OCI-LY7 (cell line): Measurements from ENCODE around the gene CCNI. TPM values are rescaled to one million over a fixed set of nuclear protein-coding genes. Genes with fewer than 3 reads are reported as not detected.

Experiments
- BruUV-seq: library from RNA; stranded (reverse); fragments of 400-500 nt; replicated peaks from 2 replicates; lab custom pipeline; 2021; lab: Mats Ljungman, UMichigan
- CTCF ChIA-PET: fragments of 300-600 bp; sonication (Branson Sonifier 250); formaldehyde crosslinking; loops from one replicate; lab custom pipeline; 2022; ENCODE audit warnings: antibody characterized with exemption; ENCODE audit not compliant: unreplicated experiment; lab: Charles Lee
- POLR2A ChIA-PET: fragments of 300-600 bp; sonication (Branson Sonifier 250); formaldehyde crosslinking; loops from one replicate; lab custom pipeline; 2022; ENCODE audit warnings: antibody characterized with exemption; lab: Charles Lee
- DNase-seq: peaks from one replicate; pipeline ENCODE4 v3.0.0-alpha.2; 2015; ENCODE audit warnings: low spot score
- H2AFZ ChIP-seq: fragments of 200-600 bp; sonication (generic), shearing (Covaris generic); 2 replicates; pipeline ENCODE4 v1.6.1; 2014; ENCODE audit warnings: mild to moderate bottlenecking, antibody characterized with exemption, low read length, moderate library complexity
- H3K27ac ChIP-seq: fragments of 200-600 bp; sonication (generic); 2 replicates; pipeline ENCODE4 v1.5.1; 2014; ENCODE audit warnings: mixed run types, low read depth, mild to moderate bottlenecking, moderate library complexity, low read length, inconsistent platforms; ENCODE audit not compliant: poor library complexity, severe bottlenecking
- H3K36me3 ChIP-seq: fragments of 200-600 bp; sonication (generic); 2 replicates; pipeline ENCODE4 v1.6.1; 2014; ENCODE audit warnings: mild to moderate bottlenecking, antibody characterized with exemption, low read length, moderate library complexity, mixed read lengths; ENCODE audit not compliant: insufficient read depth
- H3K4me1 ChIP-seq: fragments of 200-600 bp; sonication (generic); 2 replicates; pipeline ENCODE4 v1.5.1; 2014; ENCODE audit warnings: mild to moderate bottlenecking, low read length; ENCODE audit not compliant: insufficient read depth, poor library complexity, severe bottlenecking
- H3K4me2 ChIP-seq: fragments of 200-600 bp; sonication (generic); 2 replicates; pipeline ENCODE4 v1.6.1; 2014; ENCODE audit warnings: mild to moderate bottlenecking, low read length
- H3K4me3 ChIP-seq: fragments of 200-600 bp; sonication (generic); 2 replicates; pipeline ENCODE4 v1.5.1; 2014; ENCODE audit warnings: mild to moderate bottlenecking, low read depth, low read length; ENCODE audit not compliant: poor library complexity, severe bottlenecking
- H3K79me2 ChIP-seq: fragments of 200-600 bp; sonication (generic); 2 replicates; pipeline ENCODE4 v1.6.1; 2016; ENCODE audit warnings: low read depth, mild to moderate bottlenecking, low read length, moderate library complexity, mixed read lengths; ENCODE audit not compliant: insufficient read depth
- H3K9me2 ChIP-seq: fragments of 200-600 bp; sonication (generic); 2 replicates; pipeline ENCODE4 v1.6.1; 2016; ENCODE audit warnings: mild to moderate bottlenecking, low read length, mixed read lengths; ENCODE audit not compliant: insufficient read depth
- H3K9me3 ChIP-seq: fragments of 200-600 bp; sonication (generic); 2 replicates; pipeline ENCODE4 v1.6.1; 2014; ENCODE audit warnings: mild to moderate bottlenecking, mixed run types, low read length, mixed read lengths
- H4K20me1 ChIP-seq: fragments of 200-600 bp; sonication (generic); 2 replicates; pipeline ENCODE4 v1.6.1; 2014; ENCODE audit warnings: mild to moderate bottlenecking, antibody characterized with exemption, low read length, moderate library complexity, mixed read lengths; ENCODE audit not compliant: insufficient read depth
- EZH2phosphoT487 ChIP-seq: fragments of 200-600 bp; sonication (generic); IDR thresholded peaks from 2 replicates; pipeline ENCODE4 v1.6.1; 2018; ENCODE audit warnings: low read depth, borderline replicate concordance, mild to moderate bottlenecking, mixed run types, antibody characterized with exemption, low read length, moderate library complexity, mixed read lengths
- intact Hi-C: fragments of 100-400 bp; cut with micrococcal nuclease; formaldehyde crosslinking; loops from one replicate; pipeline ENCODE4 v1.10.0; 2022; ENCODE audit not compliant: unreplicated experiment
- total RNA-seq, 2 experiments: library from RNA; depleted of rRNA in 1 of 2; stranded (reverse); fragments of >200 nt in 1 of 2; shearing (Covaris generic) in 1 of 2; gene quantifications; 2 replicates each; pipeline ENCODE4 v1.2.3, GENCODE V29; 2014 to 2022
- TF ChIP-seq, protein P1 (sequence below): fragments of 200-600 bp; sonication (generic); conservative IDR thresholded peaks from 2 replicates; pipeline ENCODE4 v1.5.1; 2014; ENCODE audit warnings: mild to moderate bottlenecking, antibody characterized with exemption, low read length, moderate library complexity, mixed read lengths

Gene CCNI
- total RNA-seq, 2 experiments from 2014 or later = 105 to 293 TPM

DNA sequence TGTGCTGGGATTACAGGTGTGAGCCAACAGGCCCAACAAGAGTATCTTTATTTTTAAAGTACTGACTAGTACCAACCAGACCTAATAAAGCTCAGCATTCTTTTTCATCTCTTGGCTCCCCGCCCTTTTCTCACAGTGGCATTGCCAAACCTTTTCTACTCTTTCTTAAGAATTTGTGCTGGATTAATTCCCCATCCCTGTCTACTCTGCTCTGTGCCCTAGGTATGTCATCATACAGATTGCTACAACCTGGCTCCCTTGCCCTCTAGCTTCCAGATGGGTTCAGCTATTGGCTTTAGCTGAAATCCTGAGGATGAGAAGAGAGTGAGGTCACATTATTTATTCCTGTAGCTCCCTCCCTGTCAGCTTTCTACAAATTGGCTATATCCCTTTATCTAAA, 34.9 kb upstream of the CCNI start:
- H4K20me1 ChIP-seq = no peaks in the 10 kb centered on the region
- H3K4me3 ChIP-seq = no peak overlapping the region
- BruUV-seq = no TSS peak
- H3K79me2 ChIP-seq = no peaks in the 10 kb centered on the region; the same call in 1 of the 2 replicates
- no peaks in the 10 kb centered on the region for H3K9me3 ChIP-seq
- intact Hi-C loops = no loop called here
- TF ChIP-seq, protein P1, sequence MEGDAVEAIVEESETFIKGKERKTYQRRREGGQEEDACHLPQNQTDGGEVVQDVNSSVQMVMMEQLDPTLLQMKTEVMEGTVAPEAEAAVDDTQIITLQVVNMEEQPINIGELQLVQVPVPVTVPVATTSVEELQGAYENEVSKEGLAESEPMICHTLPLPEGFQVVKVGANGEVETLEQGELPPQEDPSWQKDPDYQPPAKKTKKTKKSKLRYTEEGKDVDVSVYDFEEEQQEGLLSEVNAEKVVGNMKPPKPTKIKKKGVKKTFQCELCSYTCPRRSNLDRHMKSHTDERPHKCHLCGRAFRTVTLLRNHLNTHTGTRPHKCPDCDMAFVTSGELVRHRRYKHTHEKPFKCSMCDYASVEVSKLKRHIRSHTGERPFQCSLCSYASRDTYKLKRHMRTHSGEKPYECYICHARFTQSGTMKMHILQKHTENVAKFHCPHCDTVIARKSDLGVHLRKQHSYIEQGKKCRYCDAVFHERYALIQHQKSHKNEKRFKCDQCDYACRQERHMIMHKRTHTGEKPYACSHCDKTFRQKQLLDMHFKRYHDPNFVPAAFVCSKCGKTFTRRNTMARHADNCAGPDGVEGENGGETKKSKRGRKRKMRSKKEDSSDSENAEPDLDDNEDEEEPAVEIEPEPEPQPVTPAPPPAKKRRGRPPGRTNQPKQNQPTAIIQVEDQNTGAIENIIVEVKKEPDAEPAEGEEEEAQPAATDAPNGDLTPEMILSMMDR = no peak
- no peak for TF ChIP-seq EZH2phosphoT487
- no peak overlapping the region for H3K27ac ChIP-seq
- H2AFZ ChIP-seq = no peak overlapping the region
- H3K4me1 ChIP-seq = no peaks in the 10 kb centered on the region
- POLR2A ChIA-PET = interaction anchor here (0.8 to 1.8 kb wide), 5 partner anchors 10 to 44 kb away, joined by 3 to 11 read pairs (median 5); no protein-coding TSS in a partner anchor
- H3K9me2 ChIP-seq = no peaks in the 10 kb centered on the region
- CTCF ChIA-PET = no interaction called here
- H3K4me2 ChIP-seq = no peak overlapping the region
- H3K36me3 ChIP-seq = no peaks in the 10 kb centered on the region
- DNase-seq = no peak

DNA sequence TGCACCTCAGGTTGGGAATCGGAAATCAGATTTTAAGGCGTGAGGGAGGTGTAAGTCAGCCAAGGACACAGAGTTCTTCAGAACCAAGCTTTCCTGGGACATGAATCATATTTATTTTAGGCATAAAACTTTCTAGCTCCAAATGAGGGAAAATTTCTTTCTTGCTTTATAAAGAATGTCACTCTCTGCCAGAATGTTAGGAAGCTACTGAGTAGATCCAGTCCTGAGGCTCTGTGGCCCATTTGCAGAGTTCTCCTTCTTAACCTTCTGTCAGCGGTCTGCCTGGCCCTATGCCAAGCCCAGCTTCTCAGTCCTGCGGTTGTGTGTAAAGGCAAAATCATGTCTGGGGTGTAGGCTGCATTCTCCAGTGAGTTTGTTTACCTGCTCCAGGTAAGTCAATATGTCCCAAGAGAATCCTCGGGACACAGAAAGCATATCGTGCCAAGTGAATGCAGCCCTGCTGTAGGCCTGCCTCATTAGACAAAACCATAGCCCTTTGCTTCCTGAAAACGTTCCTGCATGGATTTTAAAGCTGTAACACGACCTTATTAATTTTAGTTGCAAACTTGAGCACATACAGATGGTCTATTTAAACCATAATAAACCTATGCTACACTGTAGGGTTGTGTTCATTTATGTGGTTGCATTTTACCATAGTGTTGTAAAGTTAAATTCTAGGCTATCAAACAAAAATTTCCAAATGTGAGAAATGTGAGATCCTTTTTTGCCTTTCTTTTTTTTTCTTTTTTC, 29.2 kb upstream of the CCNI start:
- no peaks in the 10 kb centered on the region for H4K20me1 ChIP-seq
- intact Hi-C loops = no loop called here
- H3K9me3 ChIP-seq = no peaks in the 10 kb centered on the region
- H3K9me2 ChIP-seq = no peaks in the 10 kb centered on the region
- no peak overlapping the region for H3K4me2 ChIP-seq
- no peak overlapping the region for H3K27ac ChIP-seq
- no peak overlapping the region for H3K4me3 ChIP-seq
- POLR2A ChIA-PET = interaction anchor here (0.8 to 2.0 kb wide), 8 partner anchors 8 to 60 kb away, joined by 3 to 8 read pairs (median 5); no protein-coding TSS in a partner anchor
- peaks cover 9% of the 10 kb centered on the region for H3K4me1 ChIP-seq
- CTCF ChIA-PET = interaction anchor here (1.4 to 1.5 kb wide), 2 partner anchors 9 to 50 kb away, joined by 5 read pairs; no protein-coding TSS in a partner anchor
- no peaks in the 10 kb centered on the region; the same call in 1 of the 2 replicates for H3K79me2 ChIP-seq
- DNase-seq = no peak
- H2AFZ ChIP-seq = peak overlapping the region; percentile 49; the same call in 1 of the 2 replicates
- no TSS peak for BruUV-seq
- no peak for TF ChIP-seq EZH2phosphoT487
- TF ChIP-seq, protein P1 = no peak
- no peaks in the 10 kb centered on the region for H3K36me3 ChIP-seq

DNA sequence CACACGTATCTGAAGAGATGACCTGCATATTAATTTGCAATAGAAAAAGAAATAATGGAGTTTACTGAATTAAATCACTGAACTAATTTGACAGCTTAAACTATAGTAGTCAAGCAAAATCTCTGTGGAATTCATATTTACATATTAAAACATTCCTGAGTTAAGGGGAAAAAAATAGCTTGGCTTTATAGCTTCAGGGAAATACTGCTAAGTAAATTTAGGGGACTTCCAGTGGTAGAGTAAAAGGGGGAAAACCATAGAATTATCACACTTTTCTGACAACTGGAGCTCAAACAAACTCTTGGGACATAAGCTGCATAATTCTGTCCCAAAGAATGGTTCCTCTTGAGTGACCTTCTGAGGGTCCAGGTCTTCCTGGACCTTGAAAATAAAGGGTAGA, 28.6 kb upstream of the CCNI start:
- H3K27ac ChIP-seq = no peak overlapping the region
- CTCF ChIA-PET = interaction anchor here (1.4 to 1.5 kb wide), 2 partner anchors 9 to 51 kb away, joined by 5 read pairs; no protein-coding TSS in a partner anchor
- TF ChIP-seq, protein P1 = no peak
- TF ChIP-seq EZH2phosphoT487 = no peak
- no TSS peak for BruUV-seq
- no peaks in the 10 kb centered on the region; the same call in 1 of the 2 replicates for H3K79me2 ChIP-seq
- POLR2A ChIA-PET = interaction anchor here (0.7 to 2.0 kb wide), 9 partner anchors 9 to 60 kb away, joined by 3 to 8 read pairs (median 5); no protein-coding TSS in a partner anchor
- H2AFZ ChIP-seq = peak overlapping the region; percentile 49; the same call in 1 of the 2 replicates
- H3K4me1 ChIP-seq = peaks cover 9% of the 10 kb centered on the region
- no peak overlapping the region for H3K4me3 ChIP-seq
- intact Hi-C loops = no loop called here
- DNase-seq = no peak
- no peaks in the 10 kb centered on the region for H4K20me1 ChIP-seq
- no peaks in the 10 kb centered on the region for H3K9me2 ChIP-seq
- H3K36me3 ChIP-seq = no peaks in the 10 kb centered on the region
- H3K9me3 ChIP-seq = no peaks in the 10 kb centered on the region
- H3K4me2 ChIP-seq = no peak overlapping the region
